ENCODE data around the gene SNCAIP.

GRCh38 chr5:122368510-122369251, 56.6 kb downstream of the SNCAIP start:
- TF ChIP-seq CTCF (IDR thresholded peaks at IDR 0.05) (no peak), POLR2A (IDR thresholded peaks at IDR 0.05) (no peak), POLR2AphosphoS5 (IDR thresholded peaks at IDR 0.05) (no peak)

Data from prostate gland (tissue), 2 donors.